ENCODE measurements around the gene PEX11G. TPM values are rescaled to one million over a fixed set of nuclear protein-coding genes. Genes with fewer than 3 reads are reported as not detected.

PEX11G gene
- total and polyA plus RNA-seq, 9 of the 15 experiments (the other 6 are each of a cell fraction or from before 2014, with no cell fraction given): 0.07 to 3.2 (median 0.70) TPM; not detected in 1

DNA sequence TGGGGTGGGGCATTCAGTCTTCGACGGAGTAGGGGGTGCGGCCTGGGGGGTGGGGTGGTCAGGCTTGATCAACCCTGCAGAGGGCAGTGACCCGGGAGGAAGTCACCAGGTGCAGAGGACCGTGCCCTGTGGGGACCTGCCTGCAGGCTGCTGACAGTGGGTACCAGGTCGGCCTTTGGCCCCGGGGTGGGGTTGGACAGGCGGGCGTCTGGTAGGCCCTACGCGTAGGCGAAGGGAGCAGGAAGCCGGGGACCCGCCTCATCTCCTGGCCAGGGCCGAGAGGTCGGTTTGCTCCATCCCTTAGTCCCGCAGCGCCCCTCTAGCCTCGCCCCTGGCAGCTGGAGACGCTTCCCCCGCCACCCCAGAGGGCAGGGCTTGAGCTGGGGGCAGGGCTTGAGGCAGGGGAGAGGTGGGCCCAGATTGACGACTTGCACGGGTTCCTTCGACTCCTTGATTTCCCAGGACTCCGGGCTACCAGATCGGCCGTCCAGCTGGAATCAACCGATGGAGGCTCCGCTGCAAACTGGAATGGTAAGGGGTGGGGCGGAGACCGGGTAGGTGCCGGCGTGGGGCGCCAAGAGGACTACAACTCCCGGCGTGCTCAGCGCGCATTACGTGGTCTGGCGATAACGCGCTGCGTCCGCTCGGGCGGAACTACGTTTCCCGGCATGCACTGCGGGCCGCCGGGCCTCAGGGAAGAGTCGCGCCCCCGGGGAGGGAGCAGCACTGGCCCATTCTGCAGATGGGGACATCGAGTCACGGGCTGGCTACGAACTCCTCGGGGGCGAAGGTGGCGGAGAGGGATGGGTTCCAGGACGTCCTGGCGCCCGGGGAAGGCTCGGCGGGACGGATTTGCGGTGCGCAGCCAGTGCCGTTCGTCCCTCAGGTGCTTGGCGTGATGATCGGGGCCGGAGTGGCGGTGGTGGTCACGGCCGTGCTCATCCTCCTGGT is 46.5 kb upstream of the PEX11G start, which contains the start of gene PNPLA6 (continued):
- TF ChIP-seq HDGF (IDR thresholded peaks at IDR 0.05) (0 out of 2 replicates have a peak, but pooled peaks have one; percentile 20), ETV5 (CRISPR knock-in tag; IDR thresholded peaks at IDR 0.05; ENCODE audit: low read depth) (peak; percentile 70), ZNF347 (CRISPR knock-in tag; IDR thresholded peaks at IDR 0.05; ENCODE audit: low read depth) (no peak), CEBPB (tag; IDR thresholded peaks at IDR 0.05) (no peak), TRIM24 (IDR thresholded peaks at IDR 0.05) (0 out of 4 replicates have a peak, but pooled peaks of 1 of the 2 experiments have one; percentile 37), ZNF121 (CRISPR knock-in tag; conservative IDR thresholded peaks at IDR 0.05) (peak; percentile 78), POLR2H (tag; IDR thresholded peaks at IDR 0.05; ENCODE audit: low read depth) (no peak), CREBBP (IDR thresholded peaks at IDR 0.05; ENCODE audit: low read depth, low read length) (no peak), HMGN3 (IDR thresholded peaks at IDR 0.05; ENCODE audit: borderline replicate concordance, extremely low read depth, insufficient read length, low read depth, low read length) (peak; percentile 46), MYNN (IDR thresholded peaks at IDR 0.05) (no peak), MYNN (CRISPR knock-in tag; IDR thresholded peaks at IDR 0.05) (no peak), RBM34 (IDR thresholded peaks at IDR 0.05; ENCODE audit: borderline replicate concordance, insufficient read depth, low read length) (no peak), SREBF2 (CRISPR knock-in tag; IDR thresholded peaks at IDR 0.05) (no peak), ASH1L (IDR thresholded peaks at IDR 0.05; ENCODE audit: borderline replicate concordance, low read depth, partially characterized antibody) (no peak), IRF2 (CRISPR knock-in tag; IDR thresholded peaks at IDR 0.05) (no peak), CHCHD3 (CRISPR knock-in tag; IDR thresholded peaks at IDR 0.05) (no peak), ELK1 (CRISPR knock-in tag; IDR thresholded peaks at IDR 0.05) (no peak), ETS2 (tag; IDR thresholded peaks at IDR 0.05; ENCODE audit: borderline replicate concordance, poor library complexity, severe bottlenecking) (no peak), GABPB1 (CRISPR knock-in tag; IDR thresholded peaks at IDR 0.05) (peak; percentile 91), TCF7 (IDR thresholded peaks at IDR 0.05; ENCODE audit: borderline replicate concordance) (no peak), ZNF263 (CRISPR knock-in tag; IDR thresholded peaks at IDR 0.05; ENCODE audit: borderline replicate concordance) (peak; percentile 65; the same call in 1 of the 2 replicates)
- TF ChIP-seq, protein P1, sequence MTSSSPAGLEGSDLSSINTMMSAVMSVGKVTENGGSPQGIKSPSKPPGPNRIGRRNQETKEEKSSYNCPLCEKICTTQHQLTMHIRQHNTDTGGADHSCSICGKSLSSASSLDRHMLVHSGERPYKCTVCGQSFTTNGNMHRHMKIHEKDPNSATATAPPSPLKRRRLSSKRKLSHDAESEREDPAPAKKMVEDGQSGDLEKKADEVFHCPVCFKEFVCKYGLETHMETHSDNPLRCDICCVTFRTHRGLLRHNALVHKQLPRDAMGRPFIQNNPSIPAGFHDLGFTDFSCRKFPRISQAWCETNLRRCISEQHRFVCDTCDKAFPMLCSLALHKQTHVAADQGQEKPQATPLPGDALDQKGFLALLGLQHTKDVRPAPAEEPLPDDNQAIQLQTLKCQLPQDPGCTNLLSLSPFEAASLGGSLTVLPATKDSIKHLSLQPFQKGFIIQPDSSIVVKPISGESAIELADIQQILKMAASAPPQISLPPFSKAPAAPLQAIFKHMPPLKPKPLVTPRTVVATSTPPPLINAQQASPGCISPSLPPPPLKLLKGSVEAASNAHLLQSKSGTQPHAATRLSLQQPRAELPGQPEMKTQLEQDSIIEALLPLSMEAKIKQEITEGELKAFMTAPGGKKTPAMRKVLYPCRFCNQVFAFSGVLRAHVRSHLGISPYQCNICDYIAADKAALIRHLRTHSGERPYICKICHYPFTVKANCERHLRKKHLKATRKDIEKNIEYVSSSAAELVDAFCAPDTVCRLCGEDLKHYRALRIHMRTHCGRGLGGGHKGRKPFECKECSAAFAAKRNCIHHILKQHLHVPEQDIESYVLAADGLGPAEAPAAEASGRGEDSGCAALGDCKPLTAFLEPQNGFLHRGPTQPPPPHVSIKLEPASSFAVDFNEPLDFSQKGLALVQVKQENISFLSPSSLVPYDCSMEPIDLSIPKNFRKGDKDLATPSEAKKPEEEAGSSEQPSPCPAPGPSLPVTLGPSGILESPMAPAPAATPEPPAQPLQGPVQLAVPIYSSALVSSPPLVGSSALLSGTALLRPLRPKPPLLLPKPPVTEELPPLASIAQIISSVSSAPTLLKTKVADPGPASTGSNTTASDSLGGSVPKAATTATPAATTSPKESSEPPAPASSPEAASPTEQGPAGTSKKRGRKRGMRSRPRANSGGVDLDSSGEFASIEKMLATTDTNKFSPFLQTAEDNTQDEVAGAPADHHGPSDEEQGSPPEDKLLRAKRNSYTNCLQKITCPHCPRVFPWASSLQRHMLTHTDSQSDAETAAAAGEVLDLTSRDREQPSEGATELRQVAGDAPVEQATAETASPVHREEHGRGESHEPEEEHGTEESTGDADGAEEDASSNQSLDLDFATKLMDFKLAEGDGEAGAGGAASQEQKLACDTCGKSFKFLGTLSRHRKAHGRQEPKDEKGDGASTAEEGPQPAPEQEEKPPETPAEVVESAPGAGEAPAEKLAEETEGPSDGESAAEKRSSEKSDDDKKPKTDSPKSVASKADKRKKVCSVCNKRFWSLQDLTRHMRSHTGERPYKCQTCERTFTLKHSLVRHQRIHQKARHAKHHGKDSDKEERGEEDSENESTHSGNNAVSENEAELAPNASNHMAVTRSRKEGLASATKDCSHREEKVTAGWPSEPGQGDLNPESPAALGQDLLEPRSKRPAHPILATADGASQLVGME (CRISPR knock-in tag; IDR thresholded peaks at IDR 0.05): no peak

Data from K562 (cell line).